HCT116 (cell line): Measurements from ENCODE around the gene PCBP3. TPM values are rescaled to one million over a fixed set of nuclear protein-coding genes. Genes with fewer than 3 reads are reported as not detected.

Experiments
- ATAC-seq: fragments of 200-7000 bp; cut with Tn5 transposase; 2 replicates; pipeline ENCODE4 v1.9.1; 2020; ENCODE audit warnings: mild to moderate bottlenecking, moderate library complexity
- BruUV-seq: library from RNA; stranded (reverse); fragments of 400-500 nt; replicated peaks from 2 replicates; lab custom pipeline; 2021; lab: Mats Ljungman, UMichigan
- CTCF ChIA-PET: fragments of 300-600 bp; sonication (Branson Sonifier 250); formaldehyde crosslinking; loops from one replicate; lab custom pipeline; 2021; ENCODE audit warnings: antibody characterized with exemption; lab: Charles Lee
- POLR2A ChIA-PET: fragments of 300-600, 350-600 bp; sonication (Branson Sonifier 250); formaldehyde crosslinking; loops from one replicate; lab custom pipeline; 2021; ENCODE audit warnings: antibody characterized with exemption; lab: Charles Lee
- RAD21 ChIA-PET, 2 experiments: fragments of 300-600 bp; sonication (Branson Sonifier 250); formaldehyde crosslinking; loops; one replicate each; lab custom pipeline; 2023; ENCODE audit warnings: low total read pairs in 2 of 2; ENCODE audit not compliant: uncharacterized antibody in 2 of 2, unreplicated experiment in 2 of 2, low non-redundant PET in 1 of 2; lab: Charles Lee
- DNase-seq: peaks from one replicate; pipeline ENCODE4 v3.0.0-alpha.2; 2010; ENCODE audit warnings: low read depth, low spot score
- H2AFZ ChIP-seq: fragments of 200-600 bp; shearing (Covaris generic), sonication (generic); 2 replicates; pipeline ENCODE4 v1.6.1; 2017; ENCODE audit warnings: low read depth, mixed run types, mixed read lengths, antibody characterized with exemption, low read length; ENCODE audit not compliant: poor library complexity, severe bottlenecking
- H3K27ac ChIP-seq: 2 replicates; pipeline ENCODE4 v1.5.1; 2012; ENCODE audit warnings: low read depth, low read length
- H3K27me3 ChIP-seq: fragments of 200-600 bp; sonication (generic); 2 replicates; pipeline ENCODE4 v1.6.1; 2016; ENCODE audit warnings: mixed run types, low read length, mixed read lengths; ENCODE audit not compliant: insufficient read depth
- H3K36me3 ChIP-seq, 2 experiments: fragments of 200-500 bp in 1 of 2; fragments of 200-600 bp in 1 of 2; sonication (Bioruptor generic) in 1 of 2; sonication (generic) in 1 of 2; 2 replicates each; pipeline versions ENCODE4 v1.5.1 to v1.6.1; 2014 to 2016; ENCODE audit warnings: low read length in 2 of 2, inconsistent platforms in 1 of 2, mixed read lengths in 1 of 2, mixed run types in 1 of 2; ENCODE audit not compliant: insufficient read depth in 2 of 2, control insufficient read depth in 1 of 2
- H3K4me1 ChIP-seq, 2 experiments: fragments of 200-600 bp in 1 of 2; sonication (generic) in 1 of 2; 2 replicates each; pipeline versions ENCODE4 v1.5.1 to v1.6.1; 2012 to 2017; ENCODE audit warnings: low read length in 2 of 2, inconsistent platforms in 1 of 2, mild to moderate bottlenecking in 1 of 2, mixed read lengths in 1 of 2, mixed run types in 1 of 2, moderate library complexity in 1 of 2; ENCODE audit not compliant: insufficient read depth in 2 of 2, control insufficient read depth in 1 of 2
- H3K4me2 ChIP-seq: fragments of 200-600 bp; sonication (generic); 2 replicates; pipeline ENCODE4 v1.6.1; 2017; ENCODE audit warnings: mixed run types, low read length, mixed read lengths
- H3K4me3 ChIP-seq, 2 experiments: fragments of 200-600 bp in 1 of 2; sonication (generic) in 1 of 2; replicated peaks in 1 of 2; 2 replicates each; pipeline ENCODE4 v1.5.1; 2011 to 2016; ENCODE audit warnings: low read length in 2 of 2, control low read depth in 1 of 2, low read depth in 1 of 2, mild to moderate bottlenecking in 1 of 2, mixed read lengths in 1 of 2, mixed run types in 1 of 2
- H3K79me2 ChIP-seq: fragments of 200-600 bp; sonication (generic); 2 replicates; pipeline ENCODE4 v1.6.1; 2017; ENCODE audit warnings: mild to moderate bottlenecking, mixed run types, low read length, moderate library complexity, mixed read lengths; ENCODE audit not compliant: insufficient read depth
- H3K9ac ChIP-seq: fragments of 200-600 bp; sonication (generic); 2 replicates; pipeline ENCODE4 v1.6.1; 2016; ENCODE audit warnings: low read length, mixed read lengths
- H3K9me2 ChIP-seq: fragments of 200-600 bp; sonication (generic), shearing (Covaris generic); 2 replicates; pipeline ENCODE4 v1.6.1; 2017; ENCODE audit warnings: mixed run types, mild to moderate bottlenecking, moderate library complexity; ENCODE audit not compliant: insufficient read depth
- H3K9me3 ChIP-seq, 2 experiments: fragments of 200-500 bp in 1 of 2; fragments of 200-600 bp in 1 of 2; sonication (Bioruptor generic) in 1 of 2; sonication (generic) in 1 of 2; 2 replicates each; pipeline ENCODE4 v1.6.1; 2014 to 2017; ENCODE audit warnings: low read length in 2 of 2, mixed read lengths in 2 of 2, inconsistent platforms in 1 of 2, low read depth in 1 of 2, mild to moderate bottlenecking in 1 of 2, mixed run types in 1 of 2, moderate library complexity in 1 of 2; ENCODE audit not compliant: control insufficient read depth in 1 of 2, insufficient read depth in 1 of 2
- H4K20me1 ChIP-seq: fragments of 200-600 bp; sonication (generic), shearing (Covaris generic); 2 replicates; pipeline ENCODE4 v1.6.1; 2017; ENCODE audit warnings: mixed run types, mild to moderate bottlenecking, moderate library complexity; ENCODE audit not compliant: insufficient read depth
- CBX3 ChIP-seq: IDR thresholded peaks from 2 replicates; pipeline ENCODE4 v1.6.1; 2012; ENCODE audit warnings: low read depth
- CEBPB ChIP-seq: IDR thresholded peaks from 2 replicates; pipeline ENCODE4 v1.6.1; 2012; ENCODE audit warnings: low read depth
- EGR1 ChIP-seq: IDR thresholded peaks from 2 replicates; pipeline ENCODE4 v1.6.1; 2012; ENCODE audit warnings: low read depth
- JUND ChIP-seq: IDR thresholded peaks from 2 replicates; pipeline ENCODE4 v1.6.1; 2012
- MAX ChIP-seq: IDR thresholded peaks from 2 replicates; pipeline ENCODE4 v1.6.1; 2012
- POLR2A ChIP-seq: IDR thresholded peaks from 2 replicates; pipeline ENCODE4 v1.7.0; 2011; ENCODE audit warnings: borderline replicate concordance; ENCODE audit not compliant: insufficient read depth, insufficient read length; ENCODE audit errors: extremely low read depth
- POLR2AphosphoS5 ChIP-seq: IDR thresholded peaks from 2 replicates; pipeline ENCODE4 v1.6.1; 2011; ENCODE audit warnings: mild to moderate bottlenecking, low read depth, low read length, moderate library complexity
- RAD21 ChIP-seq: IDR thresholded peaks from 2 replicates; pipeline ENCODE4 v1.6.1; 2012; ENCODE audit warnings: low read depth, mild to moderate bottlenecking
- REST ChIP-seq: IDR thresholded peaks from 2 replicates; pipeline ENCODE4 v1.6.1; 2012; ENCODE audit warnings: low read depth
- SRF ChIP-seq: IDR thresholded peaks from 2 replicates; pipeline ENCODE4 v1.6.1; 2012; ENCODE audit warnings: low read depth
- ZFX ChIP-seq: fragments of 450-650 bp; IDR thresholded peaks from 2 replicates; pipeline ENCODE4 v1.6.1; 2017
- ZNF274 ChIP-seq: fragments of 200-500 bp; sonication (Bioruptor generic); IDR thresholded peaks from 2 replicates; pipeline ENCODE4 v1.6.1; 2014; ENCODE audit warnings: mild to moderate bottlenecking, low read depth, low read length, inconsistent platforms
- intact Hi-C: fragments of 100-400 bp; cut with micrococcal nuclease; formaldehyde crosslinking; loops from 2 replicates; pipeline ENCODE4 v1.10.0; 2022
- total RNA-seq: library from RNA; stranded (reverse); gene quantifications from one replicate; pipeline ENCODE4 v1.2.1, GENCODE V29; 2021; ENCODE audit not compliant: unreplicated experiment

PCBP3 gene
- total RNA-seq, 1 experiment from 2014 or later, result 3.1 TPM

- Histone ChIP-seq H3K9me2 (no peaks in the 10 kb centered on the region), H3K36me3 (no peaks in the 10 kb centered on the region), H3K27me3 (no peaks in the 10 kb centered on the region), H3K9me3 (no peaks in the 10 kb centered on the region), H3K4me2 (no peak overlapping the region), H3K9ac (no peak overlapping the region), H3K4me3 (no peak overlapping the region), H2AFZ (no peak overlapping the region), H3K79me2 (no peaks in the 10 kb centered on the region), H3K4me1 (no peaks in the 10 kb centered on the region), H3K27ac (no peak overlapping the region), H4K20me1 (no peaks in the 10 kb centered on the region)
- ChIA-PET CTCF (no interaction called here), RAD21 (no interaction called here), POLR2A (no interaction called here)
- TF ChIP-seq REST, result no peak
- no peak for TF ChIP-seq ZFX
- intact Hi-C loops, result no loop called here
- ATAC-seq, result no peak
- no peak for DNase-seq
- no TSS peak for BruUV-seq
These were observed 265.2 kb downstream of the PCBP3 start for GRCh38 chr21:45908536-45909237.

- intact Hi-C loops, result no loop called here
- no TSS peak for BruUV-seq
- Histone ChIP-seq H2AFZ (no peak overlapping the region), H3K36me3 (no peaks in the 10 kb centered on the region), H4K20me1 (no peaks in the 10 kb centered on the region), H3K9me3 (no peaks in the 10 kb centered on the region), H3K79me2 (no peaks in the 10 kb centered on the region), H3K4me3 (no peak overlapping the region), H3K4me1 (no peaks in the 10 kb centered on the region), H3K27ac (no peak overlapping the region), H3K9ac (no peak overlapping the region), H3K4me2 (no peak overlapping the region), H3K27me3 (no peaks in the 10 kb centered on the region), H3K9me2 (no peaks in the 10 kb centered on the region)
- POLR2A ChIA-PET, result no interaction called here
- CTCF ChIA-PET, result no interaction called here
- no peak for DNase-seq
- RAD21 ChIA-PET, result interaction anchor here in 1 of 2 experiments (0.6 kb wide), 1 partner anchor 49 kb away, joined by 4 read pairs; no protein-coding TSS in a partner anchor
- ATAC-seq, result no peak
- TF ChIP-seq SRF (no peak), ZNF274 (no peak), POLR2A (no peak), EGR1 (no peak), CBX3 (no peak), RAD21 (no peak), ZFX (no peak), CEBPB (no peak), JUND (no peak), POLR2AphosphoS5 (no peak), REST (no peak), MAX (no peak)
These were observed 265.9 kb downstream of the PCBP3 start for GRCh38 chr21:45909238-45909988.
